SU-DHL-6 (cell line): ENCODE measurements around the gene OVOL3.

Source experiments
- H2AFZ ChIP-seq: fragments of 200-600 bp; sonication (generic); 2 replicates; pipeline ENCODE4 v1.6.1; 2014; ENCODE audit warnings: low read depth, mild to moderate bottlenecking, moderate library complexity, mixed read lengths, antibody characterized with exemption, low read length; ENCODE audit not compliant: severe bottlenecking
- H3F3A ChIP-seq: fragments of 200-600 bp; shearing (Covaris generic); 2 replicates; pipeline ENCODE4 v1.6.0; 2016; ENCODE audit warnings: antibody characterized with exemption, mild to moderate bottlenecking; ENCODE audit not compliant: insufficient read depth
- H3K27ac ChIP-seq: fragments of 200-600 bp; sonication (generic); 2 replicates; pipeline ENCODE4 v1.5.1; 2016; ENCODE audit warnings: low read depth, mild to moderate bottlenecking, low read length, moderate library complexity, mixed read lengths
- H3K27me3 ChIP-seq: fragments of 200-600 bp; sonication (generic), shearing (Covaris generic); 2 replicates; pipeline ENCODE4 v1.6.0; 2014; ENCODE audit warnings: mild to moderate bottlenecking, low read length
- H3K36me3 ChIP-seq: fragments of 200-600 bp; sonication (generic); 2 replicates; pipeline ENCODE4 v1.6.1; 2014; ENCODE audit warnings: mild to moderate bottlenecking, low read length, mixed read lengths
- H3K4me2 ChIP-seq: fragments of 300-600, 200-600 bp; shearing (Covaris generic), sonication (generic); 2 replicates; pipeline ENCODE4 v1.6.0; 2014; ENCODE audit warnings: low read length, low read depth, mild to moderate bottlenecking; ENCODE audit not compliant: poor library complexity, severe bottlenecking
- H3K4me3 ChIP-seq: fragments of 200-600 bp; sonication (generic); 2 replicates; pipeline ENCODE4 v1.5.1; 2014; ENCODE audit warnings: antibody characterized with exemption, low read length, mild to moderate bottlenecking, mixed read lengths; ENCODE audit not compliant: insufficient read depth, poor library complexity, severe bottlenecking
- H3K79me2 ChIP-seq: fragments of 200-600 bp; sonication (generic); 2 replicates; pipeline ENCODE4 v1.6.1; 2014; ENCODE audit warnings: mild to moderate bottlenecking, low read length, moderate library complexity; ENCODE audit not compliant: insufficient read depth
- H3K9ac ChIP-seq: fragments of 200-600 bp; sonication (generic); 2 replicates; pipeline ENCODE4 v1.7.0; 2014; ENCODE audit warnings: mild to moderate bottlenecking, low read length
- H3K9me2 ChIP-seq: fragments of 200-600 bp; sonication (generic); replicated peaks from 2 replicates; pipeline ENCODE4 v1.6.1; 2014; ENCODE audit warnings: low read length; ENCODE audit not compliant: insufficient read depth
- H3K9me3 ChIP-seq: fragments of 200-600 bp; sonication (generic); 2 replicates; pipeline ENCODE4 v1.6.1; 2014; ENCODE audit warnings: low read length, mixed read lengths; ENCODE audit not compliant: insufficient read depth
- H4K20me1 ChIP-seq: fragments of 200-600 bp; sonication (generic); 2 replicates; pipeline ENCODE4 v1.6.1; 2014; ENCODE audit warnings: low read depth, mild to moderate bottlenecking, antibody characterized with exemption, low read length, moderate library complexity, mixed read lengths
- CTCF ChIP-seq: fragments of 200-600 bp; sonication (generic); IDR thresholded peaks from one replicate; pipeline ENCODE4 v1.5.1; 2017; ENCODE audit warnings: antibody characterized with exemption, mild to moderate bottlenecking, low read length, moderate library complexity; ENCODE audit not compliant: insufficient read depth, poor library complexity, severe bottlenecking
- EZH2phosphoT487 ChIP-seq: fragments of 200-600 bp; sonication (generic), shearing (Covaris generic); conservative IDR thresholded peaks from 2 replicates; pipeline ENCODE4 v1.6.1; 2018; ENCODE audit warnings: mild to moderate bottlenecking, antibody characterized with exemption, low read length, moderate library complexity, mixed read lengths

Gene OVOL3

GRCh38 chr19:36099166-36099785 is 11.7 kb upstream of the OVOL3 start:
- no peak overlapping the region for H3K27ac ChIP-seq
- H4K20me1 ChIP-seq = no peaks in the 10 kb centered on the region
- no peak overlapping the region for H3K4me3 ChIP-seq
- H3K9me2 ChIP-seq = no peaks in the 10 kb centered on the region
- TF ChIP-seq CTCF = no peak
- TF ChIP-seq EZH2phosphoT487 = no peak
- no peaks in the 10 kb centered on the region for H3K9me3 ChIP-seq
- H2AFZ ChIP-seq = no peak overlapping the region
- no peak overlapping the region for H3K9ac ChIP-seq
- H3K79me2 ChIP-seq = no peaks in the 10 kb centered on the region
- H3K27me3 ChIP-seq = no peaks in the 10 kb centered on the region
- H3K36me3 ChIP-seq = peaks cover 3% of the 10 kb centered on the region; the same call in 1 of the 2 replicates
- no peaks in the 10 kb centered on the region for H3F3A ChIP-seq
- no peak overlapping the region for H3K4me2 ChIP-seq

- Histone ChIP-seq H3K4me3 (no peak overlapping the region), H4K20me1 (no peaks in the 10 kb centered on the region), H3K79me2 (no peaks in the 10 kb centered on the region), H3K4me2 (no peak overlapping the region), H3K36me3 (0 out of 2 replicates have a peak, but pooled peaks cover 3% of the 10 kb centered on the region), H3K9me3 (no peaks in the 10 kb centered on the region), H3K9ac (no peak overlapping the region), H3F3A (no peaks in the 10 kb centered on the region), H3K9me2 (no peaks in the 10 kb centered on the region), H3K27ac (no peak overlapping the region), H3K27me3 (no peaks in the 10 kb centered on the region), H2AFZ (no peak overlapping the region)
- no peak for TF ChIP-seq CTCF
- TF ChIP-seq EZH2phosphoT487 = no peak
Measured at GRCh38 chr19:36100476-36100875, 10.5 kb upstream of the OVOL3 start.

GRCh38 chr19:36101550-36102327 is 9.2 kb upstream of the OVOL3 start:
- no peaks in the 10 kb centered on the region for H4K20me1 ChIP-seq
- no peak for TF ChIP-seq EZH2phosphoT487
- no peak for TF ChIP-seq CTCF
- H2AFZ ChIP-seq = no peak overlapping the region
- H3K9me3 ChIP-seq = no peaks in the 10 kb centered on the region
- H3F3A ChIP-seq = no peaks in the 10 kb centered on the region
- H3K4me3 ChIP-seq = no peak overlapping the region
- H3K4me2 ChIP-seq = no peak overlapping the region
- 0 out of 2 replicates have a peak, but pooled peaks cover 3% of the 10 kb centered on the region for H3K36me3 ChIP-seq
- no peaks in the 10 kb centered on the region for H3K79me2 ChIP-seq
- no peak overlapping the region for H3K9ac ChIP-seq
- no peaks in the 10 kb centered on the region for H3K9me2 ChIP-seq
- H3K27ac ChIP-seq = no peak overlapping the region
- H3K27me3 ChIP-seq = no peaks in the 10 kb centered on the region
